GM12891 (cell line): ENCODE results near the gene ATE1.

ENCODE experiments used
- PAX5 ChIP-seq: IDR thresholded peaks from 2 replicates; pipeline ENCODE4 v1.6.1; 2011; ENCODE audit warnings: low read length, moderate library complexity, mild to moderate bottlenecking; ENCODE audit not compliant: insufficient read depth, severe bottlenecking
- POLR2A ChIP-seq: IDR thresholded peaks from 2 replicates; pipeline ENCODE4 v1.6.1; 2011; ENCODE audit warnings: low read depth, low read length, control low read depth
- POLR2AphosphoS5 ChIP-seq: IDR thresholded peaks from 2 replicates; pipeline ENCODE4 v1.6.1; 2011; ENCODE audit warnings: low read depth, low read length, control low read depth
- SPI1 ChIP-seq: IDR thresholded peaks from 2 replicates; pipeline ENCODE4 v1.6.1; 2011; ENCODE audit warnings: low read depth, low read length, control low read depth
- TAF1 ChIP-seq: IDR thresholded peaks from 2 replicates; pipeline ENCODE4 v1.6.1; 2011; ENCODE audit warnings: low read depth, low read length, control low read depth

DNA sequence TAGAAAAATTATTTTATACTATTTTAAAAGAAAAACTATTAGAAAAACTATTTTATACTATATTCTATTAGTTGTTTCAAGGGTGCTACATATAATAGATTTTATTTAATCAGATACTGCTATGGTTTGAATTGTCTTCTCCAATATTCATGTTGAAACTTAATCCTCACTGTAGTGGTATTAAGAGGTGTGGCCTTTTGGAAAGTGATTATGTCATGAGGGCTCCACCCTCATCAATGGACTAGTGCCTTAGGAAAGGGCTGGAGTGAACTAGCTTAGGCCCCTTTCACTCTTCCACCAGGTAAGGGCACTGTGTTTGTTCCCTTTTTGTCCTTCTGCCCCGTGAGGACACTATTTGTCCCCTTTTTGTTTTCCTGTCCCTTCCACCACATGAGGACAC lies 111.6 kb downstream of the ATE1 start:
- TF ChIP-seq POLR2AphosphoS5 = no peak
- TF ChIP-seq POLR2A = no peak
- TF ChIP-seq PAX5 = no peak
- no peak for TF ChIP-seq SPI1
- no peak for TF ChIP-seq TAF1
